NB4 (cell line): ENCODE results near the gene FAM181A.

ENCODE experiments used
- DNase-seq: peaks from one replicate; pipeline ENCODE4 v3.0.0; 2010; ENCODE audit warnings: low read depth
- H3K4me3 ChIP-seq: one replicate; pipeline ENCODE4 v1.5.1; 2011; ENCODE audit warnings: mild to moderate bottlenecking, low read depth, low read length, moderate library complexity
- MYC ChIP-seq: IDR thresholded peaks from 2 replicates; pipeline ENCODE4 v1.6.1; 2011; ENCODE audit warnings: low read depth, low read length
- POLR2A ChIP-seq: IDR thresholded peaks from 2 replicates; pipeline ENCODE4 v1.6.1; 2011; ENCODE audit warnings: mild to moderate bottlenecking; ENCODE audit not compliant: insufficient read length; ENCODE audit errors: extremely low read depth
- TF ChIP-seq, protein P1 (sequence below): IDR thresholded peaks from 2 replicates; pipeline ENCODE4 v1.6.1; 2011; ENCODE audit warnings: low read depth, low read length
- TF ChIP-seq, protein P2 (sequence below): IDR thresholded peaks from one replicate; pipeline ENCODE4 v1.5.1; 2012; ENCODE audit warnings: low read depth, low read length

The FAM181A gene

GRCh38 chr14:93965946-93966474, 38.9 kb downstream of the FAM181A start:
- TF ChIP-seq, protein P1, sequence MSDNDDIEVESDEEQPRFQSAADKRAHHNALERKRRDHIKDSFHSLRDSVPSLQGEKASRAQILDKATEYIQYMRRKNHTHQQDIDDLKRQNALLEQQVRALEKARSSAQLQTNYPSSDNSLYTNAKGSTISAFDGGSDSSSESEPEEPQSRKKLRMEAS: no peak
- TF ChIP-seq, protein P2, sequence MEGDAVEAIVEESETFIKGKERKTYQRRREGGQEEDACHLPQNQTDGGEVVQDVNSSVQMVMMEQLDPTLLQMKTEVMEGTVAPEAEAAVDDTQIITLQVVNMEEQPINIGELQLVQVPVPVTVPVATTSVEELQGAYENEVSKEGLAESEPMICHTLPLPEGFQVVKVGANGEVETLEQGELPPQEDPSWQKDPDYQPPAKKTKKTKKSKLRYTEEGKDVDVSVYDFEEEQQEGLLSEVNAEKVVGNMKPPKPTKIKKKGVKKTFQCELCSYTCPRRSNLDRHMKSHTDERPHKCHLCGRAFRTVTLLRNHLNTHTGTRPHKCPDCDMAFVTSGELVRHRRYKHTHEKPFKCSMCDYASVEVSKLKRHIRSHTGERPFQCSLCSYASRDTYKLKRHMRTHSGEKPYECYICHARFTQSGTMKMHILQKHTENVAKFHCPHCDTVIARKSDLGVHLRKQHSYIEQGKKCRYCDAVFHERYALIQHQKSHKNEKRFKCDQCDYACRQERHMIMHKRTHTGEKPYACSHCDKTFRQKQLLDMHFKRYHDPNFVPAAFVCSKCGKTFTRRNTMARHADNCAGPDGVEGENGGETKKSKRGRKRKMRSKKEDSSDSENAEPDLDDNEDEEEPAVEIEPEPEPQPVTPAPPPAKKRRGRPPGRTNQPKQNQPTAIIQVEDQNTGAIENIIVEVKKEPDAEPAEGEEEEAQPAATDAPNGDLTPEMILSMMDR: no peak
- TF ChIP-seq MYC (no peak), POLR2A (no peak)
- no peak overlapping the region for H3K4me3 ChIP-seq
- DNase-seq: no peak

DNA sequence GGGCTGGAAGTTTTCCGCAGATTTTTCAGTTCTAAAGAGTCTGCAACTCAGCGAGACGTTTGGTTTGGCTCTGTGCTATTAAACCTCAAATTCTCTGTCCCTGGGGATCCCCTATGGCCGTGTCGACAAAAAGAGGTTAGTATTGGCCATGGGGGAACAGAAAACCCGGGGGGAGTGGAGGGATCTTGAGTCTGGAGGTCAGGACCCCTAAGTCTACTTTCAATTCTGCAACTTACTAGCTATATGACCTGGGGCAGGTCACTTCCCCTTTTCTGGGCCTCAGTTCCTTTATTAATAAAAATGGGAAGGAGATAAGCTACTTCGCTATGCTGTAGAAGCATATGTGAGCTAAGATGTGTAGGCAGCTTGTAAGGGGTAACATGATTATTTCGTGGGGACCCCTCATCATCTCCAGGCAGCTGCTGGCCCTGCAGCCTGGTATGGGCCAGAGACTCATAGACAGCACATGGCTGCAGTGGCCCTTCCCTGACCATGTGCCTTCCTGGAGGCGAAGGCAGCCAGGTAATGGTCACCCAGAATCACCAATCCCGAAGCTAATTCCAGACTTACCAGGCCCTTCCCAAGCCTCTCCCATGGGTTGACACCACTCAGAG, 40.6 kb downstream of the FAM181A start:
- H3K4me3 ChIP-seq: no peak overlapping the region
- DNase-seq: peak; percentile 78
- TF ChIP-seq, protein P1: peak; percentile 39; the same call in 1 of the 2 replicates
- TF ChIP-seq, protein P2: no peak
- TF ChIP-seq POLR2A: no peak

DNA sequence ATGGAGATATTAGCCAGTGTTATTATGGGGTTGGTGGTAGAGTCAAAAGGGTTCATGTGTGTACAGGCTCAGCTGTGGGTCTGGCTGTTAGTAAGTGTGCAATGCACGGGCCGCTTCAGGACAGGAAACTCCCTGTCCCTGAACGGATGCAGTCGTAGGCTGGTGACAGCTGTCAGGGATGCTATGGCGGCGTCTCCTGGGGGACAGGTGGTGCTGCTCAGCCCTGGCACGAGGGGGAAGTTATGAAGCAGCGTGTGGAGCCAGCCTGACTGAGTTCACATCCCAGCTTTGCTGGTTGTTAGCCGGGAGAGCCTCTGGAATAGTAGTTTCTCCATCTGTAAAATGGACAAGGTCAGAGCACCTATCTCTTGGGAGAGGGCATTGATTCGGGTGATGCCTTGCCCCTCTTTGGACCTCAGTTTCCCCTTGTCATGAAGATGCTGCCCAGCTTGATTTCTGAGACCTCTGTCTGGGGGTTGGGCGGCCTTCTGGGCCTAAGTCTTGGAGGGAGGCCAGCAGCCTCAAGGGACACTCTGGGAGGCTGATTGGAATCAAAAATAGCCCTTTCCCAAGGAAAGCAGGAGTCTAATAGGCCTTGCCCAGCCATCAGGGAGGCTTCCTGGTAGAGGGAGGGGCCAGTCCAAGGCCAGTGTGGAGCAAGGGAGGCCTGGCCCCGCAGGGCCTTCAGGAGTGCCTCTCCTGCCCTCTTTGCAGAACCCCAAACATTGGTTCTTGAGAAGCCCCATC, 42.1 kb downstream of the FAM181A start:
- TF ChIP-seq, protein P1: no peak
- TF ChIP-seq, protein P2: no peak
- TF ChIP-seq MYC (no peak), POLR2A (no peak)
- DNase-seq: no peak
- no peak overlapping the region for H3K4me3 ChIP-seq

DNA sequence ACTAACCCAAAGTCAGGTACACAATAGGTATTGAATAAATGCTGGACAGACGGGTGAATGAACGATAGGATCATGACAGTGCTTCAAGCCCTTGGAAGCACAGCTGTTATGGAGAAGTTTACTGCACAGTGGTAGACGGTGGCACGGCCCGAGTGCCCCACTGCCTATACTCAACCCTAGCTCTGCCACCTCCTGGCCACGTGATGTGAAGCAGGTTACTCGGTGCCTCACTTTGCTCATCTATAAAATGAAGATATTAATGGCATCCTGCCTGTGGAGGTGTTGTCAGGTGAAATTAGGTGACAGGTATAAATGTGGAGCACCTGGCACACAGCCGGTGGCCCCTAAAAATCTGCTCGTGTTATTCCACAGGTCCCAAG, 43.4 kb downstream of the FAM181A start:
- peak overlapping the region; percentile 48 for H3K4me3 ChIP-seq
- no peak for TF ChIP-seq POLR2A
- TF ChIP-seq, protein P1: peak; percentile 86
- TF ChIP-seq, protein P2: peak; percentile 56
- TF ChIP-seq MYC: no peak
- peak; percentile 67 for DNase-seq

DNA sequence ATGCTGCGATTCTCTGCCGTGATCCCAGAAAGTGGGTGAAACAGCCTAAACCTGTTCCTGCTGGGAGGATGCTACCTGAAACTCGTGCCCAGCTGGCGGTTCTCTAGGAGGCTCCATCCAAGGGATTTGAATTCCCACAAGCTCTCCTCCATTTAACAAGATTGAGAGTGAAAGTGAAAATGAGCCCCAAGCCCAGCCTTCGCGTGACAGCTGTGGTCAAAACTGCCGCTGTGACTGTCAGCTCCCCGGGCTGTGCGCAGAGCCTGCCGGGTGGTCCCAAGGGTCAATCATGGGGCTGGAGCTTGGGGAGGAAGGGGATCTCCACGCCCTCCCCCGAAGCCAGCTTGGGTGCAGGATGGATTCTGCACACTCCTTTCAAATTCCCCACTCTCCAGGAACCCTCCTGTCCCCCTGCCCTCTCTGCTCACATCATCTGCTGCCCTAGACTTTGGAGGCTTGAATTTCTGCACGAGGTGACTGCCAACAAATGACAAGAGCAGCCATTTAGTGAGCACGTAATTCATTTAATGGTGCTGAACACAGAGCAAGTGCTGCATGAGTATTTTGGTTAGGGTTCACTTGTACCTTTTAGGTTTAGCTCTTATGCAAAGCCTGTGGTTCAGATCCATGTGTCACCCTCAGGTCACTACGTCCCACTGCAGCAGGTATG, 44.0 kb downstream of the FAM181A start:
- no peak for TF ChIP-seq POLR2A
- TF ChIP-seq, protein P2: no peak
- no peak for TF ChIP-seq MYC
- TF ChIP-seq, protein P1: no peak
- DNase-seq: peak; percentile 64
- H3K4me3 ChIP-seq: peak overlapping the region; percentile 48
